Measurements from ENCODE around the gene C1orf87.
A peak's percentile ranks its signal among the peaks of the same experiment; 100 is the strongest.
"Not testable (repeated sequence)": the region's sequence is repeated elsewhere in the genome, so short reads cannot be mapped to it uniquely, and the experiment has no call there.

Gene C1orf87

GRCh38 chr1:59992040-59992820 is 81.3 kb downstream of the C1orf87 start:
- DNase-seq (ENCODE audit: low read depth), result no peak

GRCh38 chr1:59990470-59990869 is 83.1 kb downstream of the C1orf87 start:
- no peak for DNase-seq (ENCODE audit: low read depth)

GRCh38 chr1:59986516-59987310 is 86.9 kb downstream of the C1orf87 start:
- DNase-seq (ENCODE audit: low read depth), result no peak

GRCh38 chr1:59985911-59986515 is 87.6 kb downstream of the C1orf87 start:
- DNase-seq (ENCODE audit: low read depth), result no peak

- no peak for DNase-seq (ENCODE audit: low read depth)
These were observed 93.9 kb downstream of the C1orf87 start for GRCh38 chr1:59979666-59980065.

- DNase-seq (ENCODE audit: low read depth), result no peak
These were observed 95.1 kb downstream of the C1orf87 start for GRCh38 chr1:59978511-59978910.

- DNase-seq (ENCODE audit: low read depth), result no peak
These were observed 95.5 kb downstream of the C1orf87 start for GRCh38 chr1:59978026-59978425.

- DNase-seq (ENCODE audit: low read depth), result no peak
These were observed 96.5 kb downstream of the C1orf87 start for GRCh38 chr1:59977075-59977410.

- peak; percentile 33 for DNase-seq (ENCODE audit: low read depth)
These were observed 97.1 kb downstream of the C1orf87 start for GRCh38 chr1:59976194-59977074.

- no peak for DNase-seq (ENCODE audit: low read depth)
These were observed 99.9 kb downstream of the C1orf87 start for GRCh38 chr1:59973719-59974118.

- DNase-seq (ENCODE audit: low read depth), result no peak
These were observed 101.2 kb downstream of the C1orf87 start for GRCh38 chr1:59972216-59972927.

GRCh38 chr1:59971464-59971911 is 102.1 kb downstream of the C1orf87 start:
- peak; percentile 17 for DNase-seq (ENCODE audit: low read depth)

GRCh38 chr1:59969542-59970175 is 103.9 kb downstream of the C1orf87 start:
- DNase-seq (ENCODE audit: low read depth), result not testable (repeated sequence)

GRCh38 chr1:59968746-59969145 is 104.8 kb downstream of the C1orf87 start:
- DNase-seq (ENCODE audit: low read depth), result not testable (repeated sequence)

GRCh38 chr1:59967780-59968179 is 105.8 kb downstream of the C1orf87 start:
- DNase-seq (ENCODE audit: low read depth), result no peak

GRCh38 chr1:59967141-59967697 is 106.4 kb downstream of the C1orf87 start:
- no peak for DNase-seq (ENCODE audit: low read depth)

- DNase-seq (ENCODE audit: low read depth), result no peak
These were observed 121.5 kb downstream of the C1orf87 start for GRCh38 chr1:59952065-59952464.

- no peak for DNase-seq (ENCODE audit: low read depth)
These were observed 123.9 kb downstream of the C1orf87 start for GRCh38 chr1:59949648-59950047.

- no peak for DNase-seq (ENCODE audit: low read depth)
These were observed 124.6 kb downstream of the C1orf87 start for GRCh38 chr1:59948990-59949389.

Measured in stimulated activated CD8-positive, alpha-beta memory T cell treated with anti-CD3 and anti-CD28 coated beads, Interleukin-15, amount 100 ng/mL, for 24 hours (primary cell).